Kidney (tissue), 14 donors: ENCODE measurements around the gene ZNF423. TPM values are rescaled to one million over a fixed set of nuclear protein-coding genes. Genes with fewer than 3 reads are reported as not detected.

Experiments used
- DNase-seq, 5 donors: peaks; one replicate each; pipeline ENCODE4 v3.0.0-alpha.2; 2013 to 2020
- FAIRE-seq: peaks from 2 replicates; lab custom pipeline; 2012; peaks lifted over from hg19 to GRCh38; lab: Jason Lieb, UNC
- H3K27ac ChIP-seq, 2 donors: one replicate each; pipeline ENCODE4 v1.7.0; 2013; ENCODE audit warnings: low read depth in 2 of 2, low read length in 2 of 2, inconsistent platforms in 1 of 2
- H3K27me3 ChIP-seq: one replicate; pipeline ENCODE4 v1.7.1; 2013; ENCODE audit warnings: low read length, inconsistent platforms; ENCODE audit not compliant: control insufficient read depth, insufficient read depth
- H3K36me3 ChIP-seq, 3 donors: one replicate each; pipeline versions ENCODE4 v1.7.0 to v1.7.1; 2013; ENCODE audit warnings: low read length in 3 of 3, control low read depth in 1 of 3, inconsistent platforms in 1 of 3; ENCODE audit not compliant: insufficient read depth in 3 of 3, control insufficient read depth in 2 of 3
- H3K4me1 ChIP-seq, 3 donors: one replicate each; pipeline versions ENCODE4 v1.7.0 to v1.7.1; 2013; ENCODE audit warnings: low read length in 3 of 3, inconsistent platforms in 1 of 3, low read depth in 1 of 3; ENCODE audit not compliant: control insufficient read depth in 2 of 3, insufficient read depth in 2 of 3
- H3K4me3 ChIP-seq, 3 donors: one replicate each; pipeline versions ENCODE4 v1.7.0 to v1.8.1; 2013; ENCODE audit warnings: low read length in 3 of 3, control low read depth in 1 of 3, inconsistent platforms in 1 of 3
- H3K9ac ChIP-seq, 3 donors: one replicate each; pipeline versions ENCODE4 v1.7.0 to v1.7.1; 2013; ENCODE audit warnings: low read length in 3 of 3, control low read depth in 1 of 3, inconsistent platforms in 1 of 3
- H3K9me3 ChIP-seq, 3 donors: one replicate each; pipeline versions ENCODE4 v1.7.0 to v1.7.1; 2013; ENCODE audit warnings: low read length in 3 of 3, control low read depth in 1 of 3, inconsistent platforms in 1 of 3; ENCODE audit not compliant: control insufficient read depth in 2 of 3, insufficient read depth in 1 of 3
- intact Hi-C: fragments of 100-400 bp; cut with DNase I; formaldehyde crosslinking; loops from one replicate; pipeline ENCODE4 v1.11.1; 2022
- polyA plus RNA-seq: library from polyadenylated mRNA; stranded (reverse); fragments of 350-450 nt; fragmentation: Illumina TruSeq; extraction: RNeasy Lipid Tissue Mini Kit (QIAGEN cat#74804); gene quantifications from one replicate; pipeline ENCODE4 v1.2.3, GENCODE V29; 2014; ENCODE audit warnings: low read depth, low replicate concordance; ENCODE audit not compliant: insufficient read depth
- total RNA-seq: library from RNA; stranded (reverse); fragmentation: NEBNext Ultra II Directional; extraction: Animal tissue kit (Norgen Biotek cat#: 25700); gene quantifications from one replicate; pipeline ENCODE4 v1.2.1, GENCODE V29; 2021
- TF ChIP-seq, protein P1 (sequence below): IDR thresholded peaks from 3 replicates; pipeline ENCODE4 v1.5.1; 2012; ENCODE audit warnings: mild to moderate bottlenecking, moderate library complexity, borderline replicate concordance; ENCODE audit not compliant: insufficient read depth; ENCODE audit errors: extremely low read depth
- donor health status: control.
- donor health status: control.
- donor health status: control.
- donor health status: control.
- donor health status: control.
- donor health status: DM: yes; HTN: yes; CAD: no.
- donor health status: Normal renal cell carcinoma (clear cell type).

ZNF423 gene
- total and polyA plus RNA-seq, 2 donors from 2014 or later: 2.0 to 8.4 TPM

DNA sequence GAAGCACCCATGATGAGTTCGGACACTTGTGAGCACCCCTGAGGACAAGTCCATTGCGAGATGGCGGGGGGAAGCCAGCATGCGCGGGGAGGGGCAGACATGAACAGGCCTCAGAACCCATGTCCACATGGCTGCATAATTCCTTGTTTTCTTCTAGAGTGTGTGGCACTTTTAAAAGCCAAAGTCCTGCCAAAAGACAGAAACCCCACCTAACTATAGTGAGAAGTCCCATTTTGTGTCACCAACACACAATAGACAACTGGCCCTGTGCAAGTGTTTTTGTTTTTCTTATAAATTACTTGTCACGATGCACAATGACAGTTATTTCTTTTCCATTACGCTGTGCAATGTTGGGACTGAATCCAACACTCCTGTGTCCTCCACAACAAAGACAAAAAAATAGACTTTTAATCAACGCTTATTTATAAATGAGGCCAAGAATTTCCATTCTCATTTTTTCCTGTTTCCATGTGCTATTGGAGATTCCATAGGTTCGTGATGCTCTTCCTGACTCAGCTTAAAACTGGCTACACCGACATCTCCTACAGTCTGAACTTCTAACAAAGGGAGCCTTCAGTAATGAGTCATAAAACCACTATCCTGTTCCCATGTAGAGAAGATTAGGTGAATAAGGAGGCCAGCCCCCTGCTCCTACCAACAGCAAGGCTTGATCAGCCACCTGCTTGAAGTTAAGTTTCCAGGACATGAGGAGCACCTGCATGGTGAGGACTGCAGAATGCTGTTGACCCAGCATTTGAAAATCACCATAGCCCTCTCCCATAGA is 98.9 kb downstream of the ZNF423 start:
- TF ChIP-seq, protein P1, sequence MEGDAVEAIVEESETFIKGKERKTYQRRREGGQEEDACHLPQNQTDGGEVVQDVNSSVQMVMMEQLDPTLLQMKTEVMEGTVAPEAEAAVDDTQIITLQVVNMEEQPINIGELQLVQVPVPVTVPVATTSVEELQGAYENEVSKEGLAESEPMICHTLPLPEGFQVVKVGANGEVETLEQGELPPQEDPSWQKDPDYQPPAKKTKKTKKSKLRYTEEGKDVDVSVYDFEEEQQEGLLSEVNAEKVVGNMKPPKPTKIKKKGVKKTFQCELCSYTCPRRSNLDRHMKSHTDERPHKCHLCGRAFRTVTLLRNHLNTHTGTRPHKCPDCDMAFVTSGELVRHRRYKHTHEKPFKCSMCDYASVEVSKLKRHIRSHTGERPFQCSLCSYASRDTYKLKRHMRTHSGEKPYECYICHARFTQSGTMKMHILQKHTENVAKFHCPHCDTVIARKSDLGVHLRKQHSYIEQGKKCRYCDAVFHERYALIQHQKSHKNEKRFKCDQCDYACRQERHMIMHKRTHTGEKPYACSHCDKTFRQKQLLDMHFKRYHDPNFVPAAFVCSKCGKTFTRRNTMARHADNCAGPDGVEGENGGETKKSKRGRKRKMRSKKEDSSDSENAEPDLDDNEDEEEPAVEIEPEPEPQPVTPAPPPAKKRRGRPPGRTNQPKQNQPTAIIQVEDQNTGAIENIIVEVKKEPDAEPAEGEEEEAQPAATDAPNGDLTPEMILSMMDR: no peak
- Histone ChIP-seq H3K4me1 (peaks cover 0 to 3% (median 2%) of the 10 kb centered on the region in 3 donors), H3K9me3 (no peaks in the 10 kb centered on the region), H3K27ac (no peak overlapping the region), H3K27me3 (no peaks in the 10 kb centered on the region), H3K4me3 (no peak overlapping the region), H3K9ac (no peak overlapping the region), H3K36me3 (no peaks in the 10 kb centered on the region)
- intact Hi-C loops: no loop called here
- DNase-seq (no peak), FAIRE-seq (no peak)

DNA sequence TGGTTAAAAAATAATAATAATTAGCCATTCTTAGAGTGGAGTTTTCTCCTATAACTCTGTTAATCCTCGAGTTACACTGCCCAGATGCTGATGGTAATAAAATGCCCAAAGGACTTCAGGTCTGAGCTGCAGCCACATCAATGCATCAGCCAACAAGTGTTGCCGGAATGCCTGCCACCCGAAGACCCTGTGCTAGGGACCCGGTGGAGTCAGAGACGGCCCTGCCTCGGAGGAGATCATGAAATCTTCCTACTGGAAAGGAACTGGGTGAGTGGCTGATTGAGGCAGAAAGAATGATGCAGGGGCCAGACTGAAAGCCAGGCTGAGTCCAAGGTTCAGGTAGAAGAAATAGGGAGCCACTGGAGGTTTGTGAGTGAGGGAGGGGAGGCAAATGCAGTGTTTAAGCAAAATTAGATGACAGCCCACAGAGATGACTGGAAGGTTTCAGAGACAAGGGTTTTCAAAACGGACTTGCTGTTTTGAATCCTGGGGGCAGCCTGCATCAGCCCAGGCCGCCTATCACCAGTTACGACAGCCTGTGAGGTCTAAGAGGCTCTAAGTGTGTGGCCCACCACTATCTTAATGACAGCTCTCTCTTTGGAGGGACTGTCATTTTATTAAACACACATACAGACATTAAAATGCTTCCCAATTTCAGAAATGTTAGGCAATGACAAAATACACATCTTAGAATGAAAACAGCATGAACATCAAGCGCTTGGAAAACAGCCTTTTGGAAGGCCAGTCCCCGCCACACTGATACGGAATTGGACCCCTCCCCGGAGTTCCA is 100.0 kb downstream of the ZNF423 start:
- FAIRE-seq: no peak
- Histone ChIP-seq H3K4me3 (peak overlapping the region in 1 of 3 donors; percentile 51), H3K36me3 (no peaks in the 10 kb centered on the region), H3K9me3 (no peaks in the 10 kb centered on the region), H3K4me1 (peaks cover 0 to 4% (median 3%) of the 10 kb centered on the region in 3 donors), H3K27ac (no peak overlapping the region), H3K27me3 (no peaks in the 10 kb centered on the region), H3K9ac (no peak overlapping the region)
- TF ChIP-seq, protein P1: no peak
- DNase-seq: no peak
- intact Hi-C loops: no loop called here

DNA sequence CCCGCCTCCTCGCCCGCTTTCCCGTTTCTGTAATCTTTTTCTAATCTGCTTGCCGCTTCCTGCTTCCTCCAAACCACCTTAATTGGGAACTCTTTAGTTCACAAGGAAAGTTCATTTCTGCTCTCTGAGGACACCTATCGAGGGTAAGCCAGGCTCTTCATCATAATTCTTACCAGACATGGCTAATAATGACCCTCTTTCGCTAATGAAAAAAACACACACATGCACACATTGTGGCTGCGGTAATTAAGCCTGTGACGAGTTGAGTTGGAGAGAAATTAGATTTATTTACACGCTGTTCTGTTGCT is 100.6 kb downstream of the ZNF423 start:
- no peak overlapping the region for H3K27ac ChIP-seq
- DNase-seq (peak in 3 of 5 donors; percentile 58 to 85 (median 82)), FAIRE-seq (no peak)
- H3K36me3 ChIP-seq: no peaks in the 10 kb centered on the region
- H3K9ac ChIP-seq: peak overlapping the region in 1 of 3 donors; percentile 28
- no peaks in the 10 kb centered on the region for H3K27me3 ChIP-seq
- TF ChIP-seq, protein P1: peak; percentile 47
- H3K9me3 ChIP-seq: no peaks in the 10 kb centered on the region
- intact Hi-C loops: no loop called here
- H3K4me3 ChIP-seq: peak overlapping the region; percentile 32 to 51 (median 42)
- H3K4me1 ChIP-seq: peaks cover 0 to 4% (median 3%) of the 10 kb centered on the region in 3 donors
